GM12864 (cell line): ENCODE data around the gene TMEM131.
"Not testable (repeated sequence)": the region's sequence is repeated elsewhere in the genome, so short reads cannot be mapped to it uniquely, and the experiment has no call there.

ENCODE experiments used
- DNase-seq: peaks from one replicate; pipeline ENCODE4 v3.0.0-alpha.2; 2011; ENCODE audit warnings: low read depth
- H3K4me3 ChIP-seq: 2 replicates; pipeline ENCODE4 v1.5.1; 2011; ENCODE audit warnings: mild to moderate bottlenecking, low read depth, low read length, control low read depth
- CTCF ChIP-seq: IDR thresholded peaks from 2 replicates; pipeline ENCODE4 v1.5.1; 2011; ENCODE audit warnings: low read depth, mild to moderate bottlenecking, moderate library complexity, low read length, control low read depth, inconsistent platforms; ENCODE audit errors: missing control alignments

TMEM131 gene

DNA sequence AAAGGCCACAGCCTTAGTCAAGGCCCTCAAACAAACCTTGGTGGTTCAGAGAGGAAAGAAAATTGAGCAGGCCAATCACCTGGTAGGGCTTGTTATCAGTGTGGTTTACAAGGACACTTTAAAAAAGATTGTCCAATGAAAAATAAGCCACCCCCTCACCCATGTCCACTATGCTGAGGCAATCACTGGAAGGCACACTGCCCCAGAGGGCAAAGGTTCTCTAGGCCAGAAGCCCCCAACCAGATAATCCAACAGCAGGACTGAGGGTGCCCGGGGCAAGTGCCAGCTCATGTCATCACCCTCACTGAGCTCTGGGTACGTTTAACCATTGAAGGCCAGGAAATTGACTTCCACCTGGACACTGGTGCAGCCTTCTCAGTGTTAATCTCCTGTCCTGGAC lies 171.7 kb downstream of the TMEM131 start:
- H3K4me3 ChIP-seq, DNase-seq: not testable (repeated sequence)

GRCh38 chr2:97821862-97822261 lies 173.9 kb downstream of the TMEM131 start:
- not testable (repeated sequence) for H3K4me3 ChIP-seq, DNase-seq

DNA sequence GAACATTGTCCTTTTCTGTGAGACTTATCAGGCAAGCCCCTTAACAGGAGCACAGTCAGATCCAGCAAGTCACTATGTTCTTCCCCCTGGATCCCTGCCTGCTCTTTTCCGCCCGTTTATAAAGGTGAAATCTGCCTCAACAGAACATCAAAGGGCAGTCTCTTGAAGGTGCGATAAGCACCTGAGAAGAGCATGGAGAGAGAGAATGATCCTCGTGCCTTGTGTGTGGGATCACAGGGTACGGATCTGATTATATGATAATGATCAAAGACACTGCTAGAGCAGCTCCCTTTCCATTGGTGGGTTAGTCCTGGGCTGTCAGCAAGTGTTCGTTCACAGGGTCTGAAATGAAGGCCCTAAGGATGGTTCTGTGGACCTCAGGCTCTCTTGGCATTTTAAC lies 176.0 kb downstream of the TMEM131 start:
- no peak overlapping the region for H3K4me3 ChIP-seq
- DNase-seq = no peak
- TF ChIP-seq CTCF = no peak

DNA sequence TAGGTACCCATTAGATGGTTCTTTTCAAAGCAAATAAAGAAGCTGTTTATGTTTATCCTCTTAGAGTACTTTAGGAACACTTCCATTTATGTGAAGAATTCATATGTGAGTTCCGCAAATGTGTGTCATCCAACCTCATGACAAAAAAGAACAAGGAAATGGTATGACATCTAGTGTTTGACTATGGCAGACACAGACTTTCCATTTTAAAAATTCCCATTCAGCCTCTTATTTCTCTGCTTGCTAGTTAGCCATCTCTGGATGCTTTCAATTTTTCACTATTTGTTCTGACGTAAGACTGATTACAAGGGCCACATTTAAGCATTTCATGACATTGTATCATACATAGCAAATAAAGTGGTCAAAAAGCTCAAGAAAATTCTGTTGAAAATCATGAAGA lies 179.3 kb downstream of the TMEM131 start:
- H3K4me3 ChIP-seq = no peak overlapping the region
- no peak for TF ChIP-seq CTCF
- DNase-seq = no peak

- DNase-seq = no peak
- H3K4me3 ChIP-seq = no peak overlapping the region
- TF ChIP-seq CTCF = no peak
Observed at GRCh38 chr2:97812931-97813330, 182.8 kb downstream of the TMEM131 start.

GRCh38 chr2:97808816-97809215 lies 186.9 kb downstream of the TMEM131 start:
- no peak for DNase-seq
- no peak for TF ChIP-seq CTCF
- H3K4me3 ChIP-seq = no peak overlapping the region

- DNase-seq = peak; percentile 33
- TF ChIP-seq CTCF = peak; percentile 90
- H3K4me3 ChIP-seq = no peak overlapping the region
Observed at GRCh38 chr2:97806738-97807618, 188.8 kb downstream of the TMEM131 start.

DNA sequence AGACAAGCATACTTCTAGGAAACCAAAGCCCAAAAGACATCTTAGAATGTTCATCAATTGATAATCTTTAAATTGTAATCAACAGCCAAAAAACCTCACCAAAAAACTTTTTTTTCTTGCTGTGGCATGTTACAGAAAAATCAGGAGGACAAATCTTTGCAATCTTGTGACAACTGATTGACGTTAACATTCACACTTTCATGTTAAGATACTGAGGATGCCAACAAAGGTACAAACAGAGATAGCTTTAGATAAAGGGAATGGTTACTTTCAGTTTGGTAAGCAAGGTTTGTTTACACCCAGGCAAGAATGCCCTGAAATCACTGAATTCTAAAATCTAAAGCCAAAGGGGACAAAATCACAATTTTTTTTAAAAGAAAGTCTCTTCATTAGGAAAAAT lies 190.0 kb downstream of the TMEM131 start:
- TF ChIP-seq CTCF = no peak
- H3K4me3 ChIP-seq = no peak overlapping the region
- DNase-seq = no peak
